Pancreas (tissue), 10 donors: ENCODE results near the gene HOXA11. TPM values are rescaled to one million over a fixed set of nuclear protein-coding genes. Genes with fewer than 3 reads are reported as not detected.

Experiments used
- ATAC-seq, 4 donors: fragments of 200-7000 bp; cut with Tn5 transposase; one replicate each; pipeline versions ENCODE4 v1.8.0 to v1.9.1; 2020; ENCODE audit warnings: mild to moderate bottlenecking in 4 of 4, moderate library complexity in 4 of 4
- DNase-seq, 6 donors: peaks; one replicate each; pipeline ENCODE4 v3.0.0-alpha.2; 2020
- FAIRE-seq: peaks from 2 replicates; lab custom pipeline; 2012; peaks lifted over from hg19 to GRCh38; lab: Jason Lieb, UNC
- H3K27ac ChIP-seq, 4 donors: fragments of 200-600 bp; sonication (generic); 1 replicate in 3 of 4; 2 replicates in 1 of 4; pipeline versions ENCODE4 v1.5.0 to v1.8.0; 2020
- H3K27me3 ChIP-seq, 4 donors: fragments of 200-600 bp; one replicate each; pipeline ENCODE4 v1.8.0; 2021
- H3K36me3 ChIP-seq, 3 donors: fragments of 200-600 bp; sonication (generic) in 1 of 3; one replicate each; pipeline versions ENCODE4 v1.5.0 to v1.8.0; 2020 to 2021
- H3K4me1 ChIP-seq, 3 donors: fragments of 200-600 bp; one replicate each; pipeline ENCODE4 v1.8.0; 2021
- H3K4me3 ChIP-seq, 4 donors: fragments of 200-600 bp; sonication (generic) in 2 of 4; one replicate each; pipeline versions ENCODE4 v1.5.0 to v1.8.0; 2020 to 2021
- H3K9me3 ChIP-seq, 4 donors: fragments of 200-600 bp; one replicate each; pipeline ENCODE4 v1.8.0; 2021
- WGBS, 2 donors: extraction: QIAGEN DNeasy Blood & Tissue Kit; methylation state at CpG; one replicate each; pipeline ENCODE4 v1.1.7; 2013; 5-methylcytosine and 5-hydroxymethylcytosine counted together
- intact Hi-C, 3 donors: fragments of 100-400 bp; cut with DNase I; formaldehyde crosslinking; loops; one replicate each; pipeline versions ENCODE4 v1.11.1 to v1.14.2; 2022
- polyA plus RNA-seq, 2 donors: library from polyadenylated mRNA; stranded (reverse); fragments of 200-250 nt; gene quantifications; one replicate each; pipeline ENCODE4 v1.2.3, GENCODE V29; 2013
- total RNA-seq, 6 donors: library from RNA; stranded (reverse); fragmentation: NEBNext Ultra II Directional in 4 of 6; extraction: Animal tissue kit (Norgen Biotek cat#: 25700) in 4 of 6; gene quantifications; one replicate each; pipeline versions ENCODE4 v1.2.1 to v1.2.4, GENCODE V29; 2021 to 2023
- TF ChIP-seq, protein P1 (sequence below), 4 donors: fragments of 200-600 bp; sonication (generic) in 3 of 4; IDR thresholded peaks; one replicate each; pipeline versions ENCODE4 v1.5.0 to v1.8.0; 2021; ENCODE audit warnings: antibody characterized with exemption in 4 of 4
- donor health status: healthy with polysubstance abuse.
- donor health status: DM: no; HTN: no; CAD: no; lungs with moderate emphysema.
- donor health status: DM: no; HTN: no; CAD: no.
- donor health status: control.
- donor health status: control.
- donor health status: Bipolar disorder and iron deficiency.
- donor health status: DM: yes; HTN: yes; CAD: no.
- donor health status: DM: no; HTN: no; CAD: no.
- donor health status: DM: no; HTN: no; CAD: no.
- donor health status: DM: yes; HTN: yes; CAD: no.

Gene HOXA11
- total and polyA plus RNA-seq, 8 donors: not detected

DNA sequence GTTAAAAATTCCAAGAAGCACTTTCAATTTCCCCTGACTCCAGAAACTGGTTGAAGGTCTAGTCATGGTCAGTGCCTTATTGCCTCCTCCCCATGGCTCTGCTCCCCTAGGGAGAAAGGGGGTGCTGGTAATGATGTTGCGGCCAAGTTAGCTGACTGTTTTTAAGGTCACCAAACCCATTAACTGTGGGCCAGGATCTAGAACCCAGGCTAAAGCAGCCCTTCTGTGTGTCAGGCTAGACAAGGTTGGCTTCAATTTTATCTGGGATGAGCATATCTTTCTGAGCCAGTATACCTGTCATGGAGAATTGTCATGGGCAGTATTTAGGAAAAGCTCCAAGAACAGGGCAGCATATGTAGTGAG lies 26.0 kb upstream of the HOXA11 start:
- ATAC-seq (no peak), DNase-seq (no peak), FAIRE-seq (no peak)
- intact Hi-C loops: no loop called here
- Histone ChIP-seq H3K4me1 (peaks cover 0 to 7% (median 0%) of the 10 kb centered on the region in 3 donors), H3K27me3 (peaks cover 6 to 72% (median 24%) of the 10 kb centered on the region in 4 donors), H3K9me3 (no peaks in the 10 kb centered on the region), H3K4me3 (no peak overlapping the region), H3K27ac (no peak overlapping the region), H3K36me3 (no peaks in the 10 kb centered on the region)
- TF ChIP-seq, protein P1, sequence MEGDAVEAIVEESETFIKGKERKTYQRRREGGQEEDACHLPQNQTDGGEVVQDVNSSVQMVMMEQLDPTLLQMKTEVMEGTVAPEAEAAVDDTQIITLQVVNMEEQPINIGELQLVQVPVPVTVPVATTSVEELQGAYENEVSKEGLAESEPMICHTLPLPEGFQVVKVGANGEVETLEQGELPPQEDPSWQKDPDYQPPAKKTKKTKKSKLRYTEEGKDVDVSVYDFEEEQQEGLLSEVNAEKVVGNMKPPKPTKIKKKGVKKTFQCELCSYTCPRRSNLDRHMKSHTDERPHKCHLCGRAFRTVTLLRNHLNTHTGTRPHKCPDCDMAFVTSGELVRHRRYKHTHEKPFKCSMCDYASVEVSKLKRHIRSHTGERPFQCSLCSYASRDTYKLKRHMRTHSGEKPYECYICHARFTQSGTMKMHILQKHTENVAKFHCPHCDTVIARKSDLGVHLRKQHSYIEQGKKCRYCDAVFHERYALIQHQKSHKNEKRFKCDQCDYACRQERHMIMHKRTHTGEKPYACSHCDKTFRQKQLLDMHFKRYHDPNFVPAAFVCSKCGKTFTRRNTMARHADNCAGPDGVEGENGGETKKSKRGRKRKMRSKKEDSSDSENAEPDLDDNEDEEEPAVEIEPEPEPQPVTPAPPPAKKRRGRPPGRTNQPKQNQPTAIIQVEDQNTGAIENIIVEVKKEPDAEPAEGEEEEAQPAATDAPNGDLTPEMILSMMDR (IDR thresholded peaks at IDR 0.05): no peak
- WGBS, 2 donors: 80 to 86% methylated on average over 1 of the region's 1 CpG

DNA sequence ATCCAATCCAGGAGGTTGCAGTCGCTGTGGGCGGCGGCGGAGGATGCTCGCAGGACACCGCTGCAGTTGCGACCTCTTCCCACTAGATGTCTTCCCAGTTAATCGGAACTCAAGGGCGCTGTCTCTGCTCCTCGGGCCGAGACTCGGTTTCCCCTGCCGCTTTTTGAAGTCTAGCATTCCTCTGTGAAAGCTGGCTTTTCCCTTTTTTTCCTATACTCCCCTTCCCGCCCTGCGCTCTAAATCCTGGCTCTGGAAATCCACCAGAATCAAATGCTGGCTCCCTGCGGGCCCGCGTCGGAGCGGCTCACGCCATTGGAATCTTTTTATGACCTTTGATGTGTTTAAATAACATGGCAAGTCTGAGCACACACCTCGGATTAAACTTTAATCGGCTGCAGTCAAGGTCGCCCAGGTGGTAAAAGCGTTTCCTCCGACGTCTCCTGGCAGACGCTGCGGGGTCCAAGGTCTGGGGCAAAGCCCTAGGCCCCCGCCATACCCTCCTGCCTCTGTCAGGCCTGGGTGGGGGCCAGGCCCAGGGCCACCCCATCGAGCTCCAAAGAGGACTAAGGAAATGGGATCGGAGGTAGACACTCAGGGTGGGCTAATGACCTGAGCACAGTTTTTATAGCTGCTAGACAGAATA lies 25.5 kb upstream of the HOXA11 start:
- no peak for FAIRE-seq
- intact Hi-C loops: no loop called here
- Histone ChIP-seq H3K27me3 (peaks cover 10 to 77% (median 24%) of the 10 kb centered on the region in 4 donors), H3K27ac (no peak overlapping the region), H3K36me3 (no peaks in the 10 kb centered on the region), H3K9me3 (no peaks in the 10 kb centered on the region), H3K4me3 (peak overlapping the region in 1 of 4 donors; percentile 22), H3K4me1 (peaks cover 0 to 7% (median 0%) of the 10 kb centered on the region in 3 donors)
- ATAC-seq: peak; percentile 69 to 79 (median 76)
- DNase-seq: peak in 4 of 6 donors; percentile 33 to 67 (median 51)
- TF ChIP-seq, protein P1 (IDR thresholded peaks at IDR 0.05): peak in 3 of 4 donors; percentile 42 to 62 (median 44)
- WGBS, 2 donors: 7 to 8% methylated on average over 32 of the region's 32 CpGs

DNA sequence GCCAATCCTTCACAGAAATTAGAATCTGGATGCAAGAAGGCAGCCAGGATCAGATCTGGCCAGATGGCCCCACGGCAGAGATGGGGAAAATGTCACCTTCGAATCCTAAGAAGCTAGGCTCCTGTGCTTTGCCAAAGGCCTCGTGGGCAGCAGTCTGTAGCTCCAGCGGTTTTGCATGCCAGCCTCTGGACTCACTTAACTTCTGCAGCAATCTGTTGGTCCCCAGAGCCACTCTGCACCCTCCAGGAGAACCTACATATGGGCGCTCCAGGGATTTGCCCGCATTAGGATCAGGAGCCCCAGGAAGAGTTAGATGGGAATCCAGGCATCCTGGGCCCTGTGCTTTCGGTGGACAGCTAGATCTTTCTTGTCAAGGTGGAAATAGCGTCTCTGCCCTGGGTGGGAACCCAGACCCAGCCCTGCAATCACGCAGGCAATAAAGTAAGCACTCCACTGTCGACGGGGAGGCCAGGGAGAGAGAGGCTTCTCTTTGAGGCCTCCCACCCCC lies 25.0 kb upstream of the HOXA11 start:
- TF ChIP-seq, protein P1 (IDR thresholded peaks at IDR 0.05): no peak
- Histone ChIP-seq H3K9me3 (no peaks in the 10 kb centered on the region), H3K4me3 (no peak overlapping the region), H3K36me3 (no peaks in the 10 kb centered on the region), H3K27ac (no peak overlapping the region), H3K27me3 (peaks cover 14 to 80% (median 26%) of the 10 kb centered on the region in 4 donors), H3K4me1 (peaks cover 0 to 11% (median 0%) of the 10 kb centered on the region in 3 donors)
- FAIRE-seq (no peak), ATAC-seq (no peak), DNase-seq (no peak)
- 47 to 48% methylated on average over 11 of the region's 11 CpGs for WGBS, 2 donors
- intact Hi-C loops: no loop called here

DNA sequence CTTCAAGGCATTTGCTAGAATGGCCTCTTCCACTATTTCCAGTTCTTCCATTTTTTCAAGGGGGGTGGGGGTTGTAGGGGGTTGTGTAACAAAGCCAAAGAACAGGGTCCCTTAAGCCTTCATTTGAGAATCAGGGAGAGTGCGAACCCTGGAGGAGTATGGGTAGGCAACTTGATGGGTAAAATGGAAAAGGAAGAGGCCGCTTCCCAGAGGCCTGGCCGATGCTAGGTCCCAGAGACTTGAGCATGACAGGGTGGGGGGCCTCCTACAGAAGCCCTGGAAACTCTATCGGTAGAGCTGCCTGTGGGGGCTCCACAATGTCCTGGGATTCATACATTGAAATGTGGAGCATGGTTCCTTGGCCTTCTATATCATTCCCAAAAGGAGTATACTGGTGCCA lies 24.0 kb upstream of the HOXA11 start:
- H3K9me3 ChIP-seq: no peaks in the 10 kb centered on the region
- H3K27me3 ChIP-seq: peaks cover 16 to 89% (median 28%) of the 10 kb centered on the region in 4 donors
- H3K4me3 ChIP-seq: no peak overlapping the region
- intact Hi-C loops: no loop called here
- no peaks in the 10 kb centered on the region for H3K36me3 ChIP-seq
- peaks cover 0 to 13% (median 0%) of the 10 kb centered on the region in 3 donors for H3K4me1 ChIP-seq
- TF ChIP-seq, protein P1 (IDR thresholded peaks at IDR 0.05): no peak
- no peak for ATAC-seq
- FAIRE-seq: no peak
- no peak overlapping the region for H3K27ac ChIP-seq
- 78 to 80% methylated on average over 4 of the region's 4 CpGs for WGBS, 2 donors
- DNase-seq: no peak
